HepG2 (cell line): Measurements from ENCODE around the gene THY1. TPM values are rescaled to one million over a fixed set of nuclear protein-coding genes. Genes with fewer than 3 reads are reported as not detected.

Experiments
- ATM ChIP-seq: fragments of 450-650 bp; IDR thresholded peaks from 2 replicates; pipeline ENCODE4 v1.7.1; 2017; ENCODE audit warnings: mild to moderate bottlenecking, borderline replicate concordance
- CREM ChIP-seq, 2 experiments: sonication (generic) in 1 of 2; formaldehyde crosslinking in 1 of 2; IDR thresholded peaks; 2 replicates each; pipeline versions ENCODE4 v1.4.0 to v1.6.1; 2016 to 2020; ENCODE audit warnings: antibody characterized with exemption in 1 of 2, mild to moderate bottlenecking in 1 of 2, missing genetic modification reagents in 1 of 2
- ETV6 ChIP-seq: sonication (generic); formaldehyde crosslinking; conservative IDR thresholded peaks from 2 replicates; pipeline ENCODE4 v1.4.0; 2020; ENCODE audit warnings: missing genetic modification reagents
- HNRNPK ChIP-seq: fragments of 200-400 bp; formaldehyde crosslinking; IDR thresholded peaks from 2 replicates; pipeline ENCODE4 v1.6.1; 2018; ENCODE audit warnings: low read length, low read depth, moderate library complexity, mild to moderate bottlenecking; ENCODE audit not compliant: poor library complexity, severe bottlenecking
- MED8 ChIP-seq: sonication (generic); formaldehyde crosslinking; IDR thresholded peaks from 2 replicates; pipeline ENCODE4 v1.8.1; 2023; ENCODE audit warnings: mild to moderate bottlenecking, missing genetic modification reagents; ENCODE audit not compliant: insufficient replicate concordance
- NRL ChIP-seq: sonication (generic); formaldehyde crosslinking; IDR thresholded peaks from 2 replicates; pipeline ENCODE4 v1.5.0; 2020; ENCODE audit warnings: missing genetic modification reagents, mild to moderate bottlenecking, moderate library complexity, borderline replicate concordance
- PAXIP1 ChIP-seq: sonication (generic); formaldehyde crosslinking; conservative IDR thresholded peaks from 2 replicates; pipeline ENCODE4 v1.4.0; 2020; ENCODE audit warnings: mild to moderate bottlenecking, missing genetic modification reagents, moderate library complexity
- PRDM10 ChIP-seq: sonication (generic); formaldehyde crosslinking; IDR thresholded peaks from 2 replicates; pipeline ENCODE4 v1.4.0; 2020; ENCODE audit warnings: low read depth, missing genetic modification reagents
- RAD51 ChIP-seq: fragments of 450-650 bp; IDR thresholded peaks from 2 replicates; pipeline ENCODE4 v1.6.1; 2016; ENCODE audit warnings: borderline replicate concordance
- SNRNP70 ChIP-seq: fragments of 200-400 bp; formaldehyde crosslinking; IDR thresholded peaks from 2 replicates; pipeline ENCODE4 v1.6.1; 2017; ENCODE audit warnings: mild to moderate bottlenecking, low read depth, low read length, moderate library complexity
- ZNF281 ChIP-seq: sonication (generic); formaldehyde crosslinking; IDR thresholded peaks from 2 replicates; pipeline ENCODE4 v1.4.0; 2020; ENCODE audit warnings: missing genetic modification reagents, borderline replicate concordance
- ZNF335 ChIP-seq: sonication (generic); formaldehyde crosslinking; IDR thresholded peaks from 2 replicates; pipeline ENCODE4 v1.4.0; 2020; ENCODE audit warnings: missing genetic modification reagents
- ZSCAN30 ChIP-seq: sonication (generic); formaldehyde crosslinking; IDR thresholded peaks from 2 replicates; pipeline ENCODE4 v1.5.0; 2020; ENCODE audit warnings: mild to moderate bottlenecking, missing genetic modification reagents
- polyA plus RNA-seq, 8 experiments: library from polyadenylated mRNA; depleted of rRNA in 3 of 8; stranded (reverse) in 7 of 8; unstranded in 1 of 8; fragments of >200 nt; fragmentation: Illumina TruSeq in 4 of 8; extraction: Trizol in 4 of 8; gene quantifications; 2 replicates each; pipeline versions ENCODE4 v1.2.1 to v1.2.3, GENCODE V29; 2011 to 2016; ENCODE audit warnings: low read depth in 4 of 8, missing spikeins in 1 of 8, mixed read lengths in 1 of 8; ENCODE audit not compliant: insufficient read depth in 1 of 8
- total RNA-seq, 5 experiments: library from RNA; depleted of rRNA; stranded (reverse); fragments of >200 nt; fragmentation: Illumina TruSeq; extraction: Trizol; gene quantifications; 2 replicates each; pipeline ENCODE4 v1.2.3, GENCODE V29; 2016; ENCODE audit warnings: low read depth in 1 of 5
- TF ChIP-seq, protein P1 (sequence below): sonication (generic); formaldehyde crosslinking; conservative IDR thresholded peaks from 2 replicates; pipeline ENCODE4 v1.4.0; 2020; ENCODE audit warnings: missing genetic modification reagents

THY1 gene
- total and polyA plus RNA-seq, 2 of the 13 experiments (the other 11 are each of a cell fraction or from before 2014, with no cell fraction given): not detected

GRCh38 chr11:119376197-119376847 lies 46.6 kb downstream of the THY1 start (continued):
- TF ChIP-seq, protein P1, sequence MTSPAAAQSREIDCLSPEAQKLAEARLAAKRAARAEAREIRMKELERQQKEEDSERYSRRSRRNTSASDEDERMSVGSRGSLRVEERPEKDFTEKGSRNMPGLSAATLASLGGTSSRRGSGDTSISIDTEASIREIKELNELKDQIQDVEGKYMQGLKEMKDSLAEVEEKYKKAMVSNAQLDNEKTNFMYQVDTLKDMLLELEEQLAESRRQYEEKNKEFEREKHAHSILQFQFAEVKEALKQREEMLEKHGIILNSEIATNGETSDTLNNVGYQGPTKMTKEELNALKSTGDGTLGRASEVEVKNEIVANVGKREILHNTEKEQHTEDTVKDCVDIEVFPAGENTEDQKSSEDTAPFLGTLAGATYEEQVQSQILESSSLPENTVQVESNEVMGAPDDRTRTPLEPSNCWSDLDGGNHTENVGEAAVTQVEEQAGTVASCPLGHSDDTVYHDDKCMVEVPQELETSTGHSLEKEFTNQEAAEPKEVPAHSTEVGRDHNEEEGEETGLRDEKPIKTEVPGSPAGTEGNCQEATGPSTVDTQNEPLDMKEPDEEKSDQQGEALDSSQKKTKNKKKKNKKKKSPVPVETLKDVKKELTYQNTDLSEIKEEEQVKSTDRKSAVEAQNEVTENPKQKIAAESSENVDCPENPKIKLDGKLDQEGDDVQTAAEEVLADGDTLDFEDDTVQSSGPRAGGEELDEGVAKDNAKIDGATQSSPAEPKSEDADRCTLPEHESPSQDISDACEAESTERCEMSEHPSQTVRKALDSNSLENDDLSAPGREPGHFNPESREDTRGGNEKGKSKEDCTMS (CRISPR knock-in tag): no peak
- no peak for TF ChIP-seq ZSCAN30 (CRISPR knock-in tag)
- peak; percentile 76; the same call in 1 of the 2 replicates for TF ChIP-seq PRDM10 (CRISPR knock-in tag)
- TF ChIP-seq HNRNPK: no peak
- TF ChIP-seq ETV6 (CRISPR knock-in tag): no peak
- TF ChIP-seq ZNF281 (CRISPR knock-in tag): peak; percentile 23; the same call in 1 of the 2 replicates
- no peak for TF ChIP-seq CREM (IDR thresholded peaks at IDR 0.05)
- no peak for TF ChIP-seq CREM (CRISPR knock-in tag; IDR thresholded peaks at IDR 0.05)
- TF ChIP-seq MED8: peak; percentile 58
- no peak for TF ChIP-seq ATM
- TF ChIP-seq PAXIP1 (CRISPR knock-in tag): peak; percentile 68
- TF ChIP-seq ZNF335 (CRISPR knock-in tag): 0 out of 2 replicates have a peak, but pooled peaks have one; percentile 31
- TF ChIP-seq SNRNP70: no peak
- TF ChIP-seq NRL (CRISPR knock-in tag): no peak
- no peak for TF ChIP-seq RAD51
